GM12878 (cell line): Measurements from ENCODE around the gene WDR59.

Experiments used
- CBFB ChIP-seq: IDR thresholded peaks from 2 replicates; pipeline ENCODE4 v1.6.1; 2016; ENCODE audit warnings: antibody characterized with exemption, low read depth
- CTCF ChIP-seq, 3 experiments: IDR thresholded peaks in 2 of 3; conservative IDR thresholded peaks in 1 of 3; 2 replicates each; pipeline ENCODE4 v1.5.1; 2011; ENCODE audit warnings: low read depth in 3 of 3, low read length in 3 of 3, mild to moderate bottlenecking in 3 of 3, control low read depth in 2 of 3, moderate library complexity in 2 of 3, inconsistent platforms in 1 of 3, mixed read lengths in 1 of 3; ENCODE audit not compliant: control insufficient read depth in 2 of 3, insufficient read depth in 1 of 3; ENCODE audit errors: extremely low read depth in 1 of 3

GRCh38 chr16:74949309-74949708, 35.6 kb downstream of the WDR59 start:
- no peak for TF ChIP-seq CTCF (IDR thresholded peaks at IDR 0.05 in 2 of 3, conservative IDR thresholded peaks at IDR 0.05 in 1 of 3; ENCODE audit: control insufficient read depth in 2 of 3, extremely low read depth in 1 of 3, insufficient read depth in 1 of 3, low read depth in 3 of 3, low read length in 3 of 3)
- TF ChIP-seq CBFB, result no peak
